GM21381 (cell line): ENCODE results near the gene OSBPL9.
"Not testable (repeated sequence)": the region's sequence is repeated elsewhere in the genome, so short reads cannot be mapped to it uniquely, and the experiment has no call there.

ENCODE experiments used
- ATAC-seq: cut with Tn5 transposase; IDR thresholded peaks from one replicate; pipeline ENCODE4 v1.9.1; 2021; ENCODE audit warnings: mild to moderate bottlenecking, moderate library complexity; ENCODE audit not compliant: unreplicated experiment

OSBPL9 gene

GRCh38 chr1:51761351-51761750 is 144.5 kb downstream of the OSBPL9 start:
- no peak for ATAC-seq

GRCh38 chr1:51768971-51769588 is 152.2 kb downstream of the OSBPL9 start:
- ATAC-seq: no peak

GRCh38 chr1:51776408-51776807 is 159.5 kb downstream of the OSBPL9 start:
- no peak for ATAC-seq

- no peak for ATAC-seq
These were observed 164.0 kb downstream of the OSBPL9 start for GRCh38 chr1:51780927-51781326.

DNA sequence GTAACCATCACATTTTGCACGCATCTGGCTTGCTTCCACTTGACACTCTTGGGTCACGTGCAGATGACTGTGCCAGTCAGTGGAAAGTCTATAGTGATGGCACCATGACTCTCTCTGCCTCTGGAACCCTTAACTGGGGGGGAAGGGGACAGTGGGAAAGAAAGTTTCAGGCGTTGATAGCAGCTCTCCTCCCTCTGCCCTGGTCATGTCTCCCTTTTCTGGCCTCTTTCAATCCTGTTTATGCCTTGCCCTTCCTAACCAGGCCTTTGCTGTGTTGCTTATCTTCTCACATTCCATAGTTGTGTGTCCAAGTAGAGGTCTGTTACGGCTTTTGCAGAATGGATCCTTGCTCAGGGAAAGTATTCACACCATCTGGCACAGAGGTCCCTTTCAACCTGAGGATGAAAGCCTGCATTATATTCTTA is 168.1 kb downstream of the OSBPL9 start:
- ATAC-seq: no peak

DNA sequence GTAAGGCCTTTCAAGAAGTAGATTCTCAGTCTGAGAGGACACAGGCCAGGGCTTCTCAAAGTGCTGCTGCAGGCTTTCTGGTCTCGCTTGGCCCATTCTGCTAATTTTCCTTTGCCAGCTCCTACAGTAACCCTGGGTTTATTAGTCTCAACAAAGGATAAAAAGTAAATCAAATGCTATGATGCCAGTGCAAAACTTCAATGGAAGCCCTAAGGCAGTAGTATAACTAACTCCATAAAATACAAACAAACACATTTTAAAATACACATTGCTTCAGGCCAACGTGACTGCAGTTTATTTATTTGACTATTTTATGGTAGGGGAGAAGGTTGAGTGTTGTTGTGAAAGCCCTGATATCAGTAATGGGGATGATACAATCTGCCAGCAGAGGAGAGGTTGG is 172.0 kb downstream of the OSBPL9 start:
- ATAC-seq: no peak

- ATAC-seq: no peak
These were observed 172.4 kb downstream of the OSBPL9 start for GRCh38 chr1:51789342-51789741.

- ATAC-seq: no peak
These were observed 173.5 kb downstream of the OSBPL9 start for GRCh38 chr1:51790385-51790784.

DNA sequence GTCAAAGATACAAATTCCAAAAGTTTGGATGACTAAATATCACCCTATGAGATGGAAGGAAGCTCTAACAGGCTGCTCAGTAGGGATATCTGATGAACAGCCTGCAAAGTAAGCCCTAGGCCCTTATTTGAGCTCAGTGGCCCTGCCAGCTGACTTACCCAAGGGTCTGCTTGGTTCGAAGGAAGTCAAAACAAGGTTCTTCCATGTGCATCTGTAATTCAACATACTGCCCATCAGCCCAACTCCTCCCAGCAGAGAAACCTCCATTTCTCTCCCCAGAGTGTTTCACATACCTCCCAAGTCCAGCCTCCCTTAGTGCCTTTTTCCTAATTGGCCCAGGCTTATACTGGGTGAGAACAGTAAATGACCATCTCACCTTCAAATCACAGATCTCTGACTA is 175.0 kb downstream of the OSBPL9 start:
- no peak for ATAC-seq

GRCh38 chr1:51792864-51793263 is 176.0 kb downstream of the OSBPL9 start:
- no peak for ATAC-seq

- ATAC-seq: no peak
These were observed 177.4 kb downstream of the OSBPL9 start for GRCh38 chr1:51794260-51794659.

GRCh38 chr1:51794868-51795267 is 178.0 kb downstream of the OSBPL9 start:
- ATAC-seq: no peak

DNA sequence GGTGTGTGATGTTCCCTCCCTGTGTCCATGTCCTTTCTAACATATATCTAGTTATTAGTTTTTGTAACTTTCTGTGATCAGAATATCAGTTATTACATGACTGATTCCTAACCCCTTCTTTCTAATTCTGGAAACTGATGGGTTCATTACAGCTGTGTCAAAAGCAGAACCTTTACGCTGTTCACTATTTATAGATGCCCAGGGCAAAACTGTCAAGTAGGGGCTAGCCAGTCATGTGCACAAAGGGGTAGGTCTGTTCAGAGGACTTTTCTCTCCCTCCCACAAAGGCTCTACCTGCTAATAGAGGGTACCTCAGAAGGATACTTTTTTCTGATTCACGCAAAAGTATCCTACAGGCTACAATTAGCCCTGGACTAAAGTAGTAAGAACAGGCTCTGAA is 182.5 kb downstream of the OSBPL9 start:
- ATAC-seq: no peak

DNA sequence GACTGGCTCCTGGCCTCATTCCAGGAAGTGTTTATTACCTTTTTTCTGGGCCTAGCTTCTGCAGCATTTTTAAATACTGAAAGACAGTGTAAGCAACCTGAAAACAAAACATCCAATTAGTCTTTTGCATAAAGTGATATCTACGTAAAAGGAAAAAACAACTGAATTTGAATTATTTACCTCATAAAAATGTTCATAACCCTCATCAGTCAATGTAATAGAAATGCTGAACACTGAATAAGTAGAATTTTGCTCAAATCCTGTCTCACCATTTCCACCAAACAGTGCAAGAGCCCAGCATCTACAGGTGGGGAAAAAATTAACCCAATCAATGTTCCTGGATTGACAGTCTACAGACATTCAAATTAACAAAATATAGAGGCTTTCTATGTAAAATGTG is 197.6 kb downstream of the OSBPL9 start:
- no peak for ATAC-seq

DNA sequence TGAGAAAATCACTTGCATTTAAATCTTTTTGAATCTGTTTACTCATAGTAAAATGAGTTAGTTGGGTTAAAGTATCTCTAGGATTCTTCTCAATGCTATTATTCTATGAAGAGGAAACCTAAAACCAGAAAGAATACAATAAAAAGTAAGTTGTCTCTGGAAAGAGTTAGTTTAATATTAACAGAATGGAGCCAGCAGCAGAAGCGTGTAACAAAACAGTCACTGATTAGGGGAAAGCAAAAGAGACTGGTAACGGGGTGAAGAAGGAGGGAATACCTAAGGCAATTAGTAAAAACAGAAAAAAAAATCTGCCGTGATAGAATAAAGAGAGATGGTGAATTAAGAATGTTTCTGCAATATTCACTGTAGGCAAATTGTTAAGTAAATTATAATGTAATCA is 201.6 kb downstream of the OSBPL9 start:
- no peak for ATAC-seq

GRCh38 chr1:51819021-51819420 is 202.1 kb downstream of the OSBPL9 start:
- ATAC-seq: not testable (repeated sequence)

- ATAC-seq: no peak
These were observed 202.9 kb downstream of the OSBPL9 start for GRCh38 chr1:51819810-51820209.

DNA sequence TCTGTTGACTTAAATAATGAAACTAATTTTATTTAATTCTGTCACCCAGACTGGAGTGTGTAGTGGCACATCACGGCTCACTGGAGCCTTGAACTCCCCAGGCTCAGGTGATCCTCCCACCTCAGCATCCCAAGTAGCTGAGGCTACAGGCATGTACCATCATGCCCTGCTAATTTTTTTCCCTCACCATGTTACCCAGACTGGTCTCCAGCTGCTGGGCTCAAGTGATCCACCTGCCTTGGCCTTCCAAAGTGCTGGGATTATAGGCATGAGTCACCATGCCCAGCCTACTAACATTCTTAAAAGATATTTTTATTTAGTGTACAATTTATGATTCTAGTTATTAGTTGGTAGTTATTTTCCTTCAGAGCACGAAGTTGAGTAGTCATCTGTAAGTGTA is 212.2 kb downstream of the OSBPL9 start:
- ATAC-seq: no peak

GRCh38 chr1:51833700-51834099 is 216.8 kb downstream of the OSBPL9 start:
- ATAC-seq: no peak

DNA sequence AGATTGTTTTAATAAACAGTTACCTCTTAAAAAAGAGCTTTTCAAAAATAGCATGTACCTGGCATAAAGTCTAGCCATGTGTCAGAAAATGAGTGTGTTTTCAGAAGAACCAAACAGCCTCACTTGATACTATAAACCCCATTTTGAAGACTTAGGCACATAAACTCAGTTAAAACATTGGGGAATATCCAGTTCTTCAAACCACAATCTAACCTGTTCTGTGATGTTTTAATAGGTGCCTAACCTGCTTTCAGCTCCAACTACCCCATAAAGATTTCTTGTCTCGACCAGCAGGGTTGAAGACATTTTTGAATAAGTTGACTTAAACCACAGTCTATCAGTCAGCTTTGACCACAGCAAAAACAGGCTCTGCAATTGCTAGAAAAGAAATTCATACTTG is 220.4 kb downstream of the OSBPL9 start:
- ATAC-seq: no peak
